Trophoblast cell (in vitro differentiated cells and primary cell): ENCODE results near the gene GLUD1.
"Not testable (repeated sequence)": the region's sequence is repeated elsewhere in the genome, so short reads cannot be mapped to it uniquely, and the experiment has no call there.

Experiments used
- DNase-seq, 2 donors: peaks; one replicate each; pipeline ENCODE4 v3.0.0-alpha.2; 2016
- H2AFZ ChIP-seq: 2 replicates; pipeline ENCODE4 v1.6.1; 2013; ENCODE audit warnings: low read length, moderate library complexity, mild to moderate bottlenecking; ENCODE audit not compliant: insufficient read depth, poor library complexity
- H2AK5ac ChIP-seq: 2 replicates; pipeline ENCODE4 v1.6.1; 2013; ENCODE audit warnings: mild to moderate bottlenecking, low read length
- H2BK120ac ChIP-seq: 2 replicates; pipeline ENCODE4 v1.6.1; 2013; ENCODE audit warnings: low read length, mild to moderate bottlenecking, moderate library complexity; ENCODE audit not compliant: insufficient read depth, poor library complexity
- H2BK12ac ChIP-seq: 2 replicates; pipeline ENCODE4 v1.6.1; 2013; ENCODE audit warnings: mild to moderate bottlenecking, low read length, moderate library complexity
- H2BK5ac ChIP-seq: 2 replicates; pipeline ENCODE4 v1.6.1; 2013; ENCODE audit warnings: low read length, low read depth, moderate library complexity, mild to moderate bottlenecking; ENCODE audit not compliant: poor library complexity
- H3K14ac ChIP-seq: 2 replicates; pipeline ENCODE4 v1.6.1; 2013; ENCODE audit warnings: mild to moderate bottlenecking, low read length
- H3K18ac ChIP-seq: 2 replicates; pipeline ENCODE4 v1.6.1; 2013; ENCODE audit warnings: mild to moderate bottlenecking, low read length
- H3K23ac ChIP-seq: 2 replicates; pipeline ENCODE4 v1.6.1; 2013; ENCODE audit warnings: low read length
- H3K27ac ChIP-seq: 2 replicates; pipeline ENCODE4 v1.5.1; 2013; ENCODE audit warnings: low read depth, mild to moderate bottlenecking, inconsistent platforms, low read length, moderate library complexity
- H3K27me3 ChIP-seq: 2 replicates; pipeline ENCODE4 v1.6.1; 2013; ENCODE audit warnings: inconsistent platforms, mild to moderate bottlenecking, low read length, moderate library complexity; ENCODE audit not compliant: insufficient read depth
- H3K36me3 ChIP-seq, 2 experiments: 1 replicate in 1 of 2; 2 replicates in 1 of 2; pipeline ENCODE4 v1.6.1; 2013; ENCODE audit warnings: low read length in 2 of 2, mild to moderate bottlenecking in 2 of 2, moderate library complexity in 1 of 2; ENCODE audit not compliant: insufficient read depth in 2 of 2, control insufficient read depth in 1 of 2
- H3K4ac ChIP-seq: 2 replicates; pipeline ENCODE4 v1.6.1; 2013; ENCODE audit warnings: low read depth, mild to moderate bottlenecking, low read length, moderate library complexity
- H3K4me1 ChIP-seq, 2 experiments: 1 replicate in 1 of 2; 2 replicates in 1 of 2; pipeline ENCODE4 v1.6.1; 2013; ENCODE audit warnings: low read length in 2 of 2, mild to moderate bottlenecking in 2 of 2, moderate library complexity in 1 of 2; ENCODE audit not compliant: insufficient read depth in 2 of 2, control insufficient read depth in 1 of 2
- H3K4me2 ChIP-seq: 2 replicates; pipeline ENCODE4 v1.6.1; 2013; ENCODE audit warnings: inconsistent platforms, mild to moderate bottlenecking, low read length, moderate library complexity
- H3K4me3 ChIP-seq: 2 replicates; pipeline ENCODE4 v1.5.1; 2013; ENCODE audit warnings: mild to moderate bottlenecking, low read depth, low read length, inconsistent platforms
- H3K79me1 ChIP-seq: one replicate; pipeline ENCODE4 v1.6.1; 2013; ENCODE audit warnings: low read length
- H3K79me2 ChIP-seq: 2 replicates; pipeline ENCODE4 v1.6.1; 2013; ENCODE audit warnings: low read length, mild to moderate bottlenecking; ENCODE audit not compliant: control insufficient read depth, insufficient read depth, poor library complexity
- H3K9ac ChIP-seq: 2 replicates; pipeline ENCODE4 v1.6.1; 2013; ENCODE audit warnings: mild to moderate bottlenecking, low read length
- H3K9me3 ChIP-seq: 2 replicates; pipeline ENCODE4 v1.6.1; 2013; ENCODE audit warnings: low read depth, mild to moderate bottlenecking, control low read depth, inconsistent platforms, low read length; ENCODE audit not compliant: insufficient read depth
- H4K12ac ChIP-seq: 2 replicates; pipeline ENCODE4 v1.6.1; 2013; ENCODE audit warnings: low read depth, mild to moderate bottlenecking, low read length, moderate library complexity
- H4K8ac ChIP-seq: 2 replicates; pipeline ENCODE4 v1.6.1; 2013; ENCODE audit warnings: low read depth, mild to moderate bottlenecking, low read length, moderate library complexity
- H4K91ac ChIP-seq: one replicate; pipeline ENCODE4 v1.6.1; 2013; ENCODE audit warnings: low read depth, mild to moderate bottlenecking, low read length, moderate library complexity
- WGBS: extraction: QIAGEN DNeasy Blood & Tissue Kit; methylation state at CpG from one replicate; pipeline ENCODE4 v1.1.7; 2013; ENCODE audit warnings: missing lambda C conversion rate; ENCODE audit not compliant: insufficient read length, insufficient coverage; ENCODE audit errors: extremely low coverage; 5-methylcytosine and 5-hydroxymethylcytosine counted together

Gene GLUD1

GRCh38 chr10:87127048-87127447 lies 32.4 kb upstream of the GLUD1 start:
- not testable (repeated sequence) for H3K79me2 ChIP-seq

GRCh38 chr10:87123351-87123750 lies 28.7 kb upstream of the GLUD1 start:
- H3K4me3 ChIP-seq, H3K36me3 ChIP-seq, H3K4ac ChIP-seq, H3K79me2 ChIP-seq, H4K91ac ChIP-seq, H3K9me3 ChIP-seq, H3K18ac ChIP-seq, H2BK120ac ChIP-seq, H3K9ac ChIP-seq, H2AK5ac ChIP-seq, H2AFZ ChIP-seq, H4K8ac ChIP-seq, H3K4me2 ChIP-seq, H3K23ac ChIP-seq, H4K12ac ChIP-seq, H2BK12ac ChIP-seq, H3K79me1 ChIP-seq, H3K14ac ChIP-seq, H3K27me3 ChIP-seq, H2BK5ac ChIP-seq, H3K4me1 ChIP-seq, DNase-seq, H3K27ac ChIP-seq: not testable (repeated sequence)
- WGBS, result no CpG with 5 or more reads among the region's 4 CpGs

More at GRCh38 chr10:87127048-87127447, 32.4 kb upstream of the GLUD1 start:
- not testable (repeated sequence) for H2BK12ac ChIP-seq, H2AK5ac ChIP-seq, DNase-seq, H3K4me1 ChIP-seq, H4K8ac ChIP-seq, H3K9me3 ChIP-seq, H3K79me1 ChIP-seq, H3K4me3 ChIP-seq, H3K4ac ChIP-seq, H3K9ac ChIP-seq, H3K4me2 ChIP-seq, H3K23ac ChIP-seq, H3K36me3 ChIP-seq, H2AFZ ChIP-seq, H4K12ac ChIP-seq, H2BK5ac ChIP-seq, H3K18ac ChIP-seq, H3K27ac ChIP-seq, H2BK120ac ChIP-seq, H4K91ac ChIP-seq, H3K14ac ChIP-seq, H3K27me3 ChIP-seq
- WGBS, result no CpG with 5 or more reads among the region's 2 CpGs

- H3K36me3 ChIP-seq, H2BK120ac ChIP-seq, DNase-seq, H3K4me2 ChIP-seq, H3K9me3 ChIP-seq, H3K4ac ChIP-seq, H2AFZ ChIP-seq, H3K18ac ChIP-seq, H3K27me3 ChIP-seq, H4K12ac ChIP-seq, H3K79me1 ChIP-seq, H4K8ac ChIP-seq, H3K79me2 ChIP-seq, H3K9ac ChIP-seq, H2AK5ac ChIP-seq, H3K4me3 ChIP-seq, H2BK5ac ChIP-seq, H3K27ac ChIP-seq, H3K14ac ChIP-seq, H3K23ac ChIP-seq, H2BK12ac ChIP-seq, H3K4me1 ChIP-seq, H4K91ac ChIP-seq: not testable (repeated sequence)
- no CpG with 5 or more reads among the region's 1 CpG for WGBS
Observed at GRCh38 chr10:87119029-87119428, 24.4 kb upstream of the GLUD1 start.

- H3K14ac ChIP-seq, H4K91ac ChIP-seq, H2AK5ac ChIP-seq, H3K9ac ChIP-seq, H2BK120ac ChIP-seq, H3K27ac ChIP-seq, H3K79me2 ChIP-seq, H3K4me3 ChIP-seq, H3K79me1 ChIP-seq, H4K8ac ChIP-seq, H2BK12ac ChIP-seq, H4K12ac ChIP-seq, H3K27me3 ChIP-seq, H3K4ac ChIP-seq, H3K23ac ChIP-seq, H3K36me3 ChIP-seq, DNase-seq, H3K18ac ChIP-seq, H2BK5ac ChIP-seq, H2AFZ ChIP-seq, H3K4me1 ChIP-seq, H3K4me2 ChIP-seq, H3K9me3 ChIP-seq: not testable (repeated sequence)
- WGBS, result no CpG with 5 or more reads among the region's 1 CpG
Observed at GRCh38 chr10:87118122-87118521, 23.5 kb upstream of the GLUD1 start.
